ENCODE data around the gene FBXO11.

The FBXO11 gene

GRCh38 chr2:47843407-47843806, 62.9 kb downstream of the FBXO11 start:
- ATAC-seq: no peak
- no peak for TF ChIP-seq ZNF70 (CRISPR knock-in tag; IDR thresholded peaks at IDR 0.05)
- no peak for TF ChIP-seq SNAI2 (CRISPR knock-in tag; IDR thresholded peaks at IDR 0.05)
- TF ChIP-seq BACH2 (CRISPR knock-in tag; IDR thresholded peaks at IDR 0.05; ENCODE audit: borderline replicate concordance): no peak
- no peak for TF ChIP-seq RARB (CRISPR knock-in tag; IDR thresholded peaks at IDR 0.05)
- TF ChIP-seq TOX (CRISPR knock-in tag; IDR thresholded peaks at IDR 0.05; ENCODE audit: borderline replicate concordance): no peak
- TF ChIP-seq ZC3H10 (CRISPR knock-in tag; IDR thresholded peaks at IDR 0.05): no peak

DNA sequence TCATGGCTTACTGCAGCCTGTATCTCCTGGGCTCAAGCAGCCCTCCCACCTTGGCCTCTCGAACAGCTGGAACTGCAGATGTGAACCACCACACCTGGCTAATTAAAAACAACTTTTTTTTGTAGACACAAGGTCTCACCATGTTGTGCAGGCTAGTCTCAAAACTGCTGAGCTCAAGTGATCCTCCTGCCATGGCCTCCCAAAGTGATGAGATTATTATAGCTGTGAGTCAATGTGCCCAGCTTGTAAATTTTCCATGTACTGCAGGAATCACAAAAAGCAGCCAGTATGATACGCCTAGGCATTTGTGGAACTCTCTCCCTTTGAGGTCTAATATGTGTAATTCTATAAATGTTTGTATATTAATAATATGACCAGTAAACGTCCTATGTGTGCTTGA, 63.5 kb downstream of the FBXO11 start:
- no peak for ATAC-seq

GRCh38 chr2:47838686-47839085, 67.6 kb downstream of the FBXO11 start:
- TF ChIP-seq ZC3H10 (CRISPR knock-in tag; IDR thresholded peaks at IDR 0.05): no peak
- TF ChIP-seq RARB (CRISPR knock-in tag; IDR thresholded peaks at IDR 0.05): no peak
- TF ChIP-seq, protein P1, sequence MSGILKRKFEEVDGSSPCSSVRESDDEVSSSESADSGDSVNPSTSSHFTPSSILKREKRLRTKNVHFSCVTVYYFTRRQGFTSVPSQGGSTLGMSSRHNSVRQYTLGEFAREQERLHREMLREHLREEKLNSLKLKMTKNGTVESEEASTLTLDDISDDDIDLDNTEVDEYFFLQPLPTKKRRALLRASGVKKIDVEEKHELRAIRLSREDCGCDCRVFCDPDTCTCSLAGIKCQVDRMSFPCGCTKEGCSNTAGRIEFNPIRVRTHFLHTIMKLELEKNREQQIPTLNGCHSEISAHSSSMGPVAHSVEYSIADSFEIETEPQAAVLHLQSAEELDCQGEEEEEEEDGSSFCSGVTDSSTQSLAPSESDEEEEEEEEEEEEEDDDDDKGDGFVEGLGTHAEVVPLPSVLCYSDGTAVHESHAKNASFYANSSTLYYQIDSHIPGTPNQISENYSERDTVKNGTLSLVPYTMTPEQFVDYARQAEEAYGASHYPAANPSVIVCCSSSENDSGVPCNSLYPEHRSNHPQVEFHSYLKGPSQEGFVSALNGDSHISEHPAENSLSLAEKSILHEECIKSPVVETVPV (CRISPR knock-in tag; IDR thresholded peaks at IDR 0.05): no peak
- no peak for ATAC-seq

More for the DNA sequence above, 63.5 kb downstream of the FBXO11 start:
- no peak for TF ChIP-seq ESRRG (CRISPR knock-in tag; IDR thresholded peaks at IDR 0.05)
- no peak for TF ChIP-seq ZNF565 (CRISPR knock-in tag; conservative IDR thresholded peaks at IDR 0.05; ENCODE audit: low read depth)
- no peak for TF ChIP-seq BACH2 (CRISPR knock-in tag; IDR thresholded peaks at IDR 0.05; ENCODE audit: borderline replicate concordance)
- TF ChIP-seq ZNF70 (CRISPR knock-in tag; IDR thresholded peaks at IDR 0.05): no peak

DNA sequence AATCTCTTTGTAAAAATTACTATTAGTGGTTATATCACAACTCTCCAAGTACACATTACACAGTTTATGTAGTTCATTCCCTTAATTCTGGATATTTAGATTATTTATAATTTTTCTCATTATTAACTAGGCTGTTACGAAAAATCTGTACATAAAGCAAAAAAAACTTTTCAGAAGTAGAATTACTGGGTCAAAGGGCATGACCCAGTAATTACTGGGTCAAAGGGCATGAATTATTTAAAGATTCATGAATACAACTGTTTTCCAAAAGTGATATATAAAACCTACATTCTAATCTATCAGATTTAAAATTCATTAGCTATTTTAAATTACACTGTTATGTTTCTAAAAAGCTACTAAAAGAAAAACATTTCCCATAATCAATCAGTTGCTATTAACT, 68.0 kb downstream of the FBXO11 start:
- TF ChIP-seq TCF4 (CRISPR knock-in tag; IDR thresholded peaks at IDR 0.05; ENCODE audit: borderline replicate concordance) (no peak), PPARA (CRISPR knock-in tag; IDR thresholded peaks at IDR 0.05; ENCODE audit: borderline replicate concordance) (no peak), ZFP3 (CRISPR knock-in tag; IDR thresholded peaks at IDR 0.05) (no peak), OSR1 (CRISPR knock-in tag; IDR thresholded peaks at IDR 0.05) (no peak), PATZ1 (CRISPR knock-in tag; IDR thresholded peaks at IDR 0.05; ENCODE audit: borderline replicate concordance) (no peak), ZNF8 (CRISPR knock-in tag; IDR thresholded peaks at IDR 0.05) (no peak), CSDC2 (CRISPR knock-in tag; IDR thresholded peaks at IDR 0.05) (no peak), ZC3H10 (CRISPR knock-in tag; IDR thresholded peaks at IDR 0.05) (no peak), TOX (CRISPR knock-in tag; IDR thresholded peaks at IDR 0.05; ENCODE audit: borderline replicate concordance) (no peak), CREB5 (CRISPR knock-in tag; IDR thresholded peaks at IDR 0.05; ENCODE audit: low read depth) (no peak)
- TF ChIP-seq, protein P2, sequence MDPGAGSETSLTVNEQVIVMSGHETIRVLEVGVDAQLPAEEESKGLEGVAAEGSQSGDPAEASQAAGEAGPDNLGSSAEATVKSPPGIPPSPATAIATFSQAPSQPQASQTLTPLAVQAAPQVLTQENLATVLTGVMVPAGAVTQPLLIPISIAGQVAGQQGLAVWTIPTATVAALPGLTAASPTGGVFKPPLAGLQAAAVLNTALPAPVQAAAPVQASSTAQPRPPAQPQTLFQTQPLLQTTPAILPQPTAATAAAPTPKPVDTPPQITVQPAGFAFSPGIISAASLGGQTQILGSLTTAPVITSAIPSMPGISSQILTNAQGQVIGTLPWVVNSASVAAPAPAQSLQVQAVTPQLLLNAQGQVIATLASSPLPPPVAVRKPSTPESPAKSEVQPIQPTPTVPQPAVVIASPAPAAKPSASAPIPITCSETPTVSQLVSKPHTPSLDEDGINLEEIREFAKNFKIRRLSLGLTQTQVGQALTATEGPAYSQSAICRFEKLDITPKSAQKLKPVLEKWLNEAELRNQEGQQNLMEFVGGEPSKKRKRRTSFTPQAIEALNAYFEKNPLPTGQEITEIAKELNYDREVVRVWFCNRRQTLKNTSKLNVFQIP (CRISPR knock-in tag; IDR thresholded peaks at IDR 0.05; ENCODE audit: borderline replicate concordance, low read depth): no peak
- ATAC-seq: no peak

DNA sequence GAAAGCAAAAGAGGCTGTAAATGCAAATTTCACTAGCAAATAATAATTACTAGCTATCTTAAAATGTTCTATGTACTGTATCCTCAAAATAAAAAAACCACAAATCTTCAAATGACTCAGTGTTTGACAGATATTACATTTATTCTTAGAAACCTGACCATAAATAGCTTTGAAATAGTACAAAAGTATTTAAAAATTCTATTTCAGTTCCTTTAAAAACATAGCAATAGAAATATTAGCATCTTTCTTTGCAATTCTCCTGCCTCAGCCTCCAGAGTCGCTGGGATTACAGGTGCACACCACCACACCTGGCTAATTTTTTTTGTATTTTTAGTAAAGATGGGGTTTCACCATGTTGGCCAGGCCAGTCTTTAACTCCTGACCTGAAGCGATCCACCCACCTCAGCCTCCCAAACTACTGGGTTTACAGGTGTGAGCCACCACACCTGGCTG, 72.8 kb downstream of the FBXO11 start:
- no peak for ATAC-seq
- TF ChIP-seq ZFP30 (CRISPR knock-in tag; IDR thresholded peaks at IDR 0.05) (no peak), ZNF70 (CRISPR knock-in tag; IDR thresholded peaks at IDR 0.05) (no peak), CREB5 (CRISPR knock-in tag; IDR thresholded peaks at IDR 0.05; ENCODE audit: low read depth) (no peak), ISL1 (CRISPR knock-in tag; IDR thresholded peaks at IDR 0.05) (no peak), RARB (CRISPR knock-in tag; IDR thresholded peaks at IDR 0.05) (no peak), BACH2 (CRISPR knock-in tag; IDR thresholded peaks at IDR 0.05; ENCODE audit: borderline replicate concordance) (no peak), CSDC2 (CRISPR knock-in tag; IDR thresholded peaks at IDR 0.05) (no peak), OSR1 (CRISPR knock-in tag; IDR thresholded peaks at IDR 0.05) (no peak), TCF4 (CRISPR knock-in tag; IDR thresholded peaks at IDR 0.05; ENCODE audit: borderline replicate concordance) (no peak), GLIS3 (CRISPR knock-in tag; IDR thresholded peaks at IDR 0.05) (no peak), ESRRG (CRISPR knock-in tag; IDR thresholded peaks at IDR 0.05) (no peak), ZFP3 (CRISPR knock-in tag; IDR thresholded peaks at IDR 0.05) (no peak), ZC3H10 (CRISPR knock-in tag; IDR thresholded peaks at IDR 0.05) (no peak)
- TF ChIP-seq, protein P1 (CRISPR knock-in tag; IDR thresholded peaks at IDR 0.05): no peak
- TF ChIP-seq, protein P2 (CRISPR knock-in tag; IDR thresholded peaks at IDR 0.05; ENCODE audit: borderline replicate concordance, low read depth): no peak

Data from SK-N-SH treated with all-trans-retinoic acid at 6 μM for 48 hours (cell line).